Gastroesophageal sphincter (tissue), 3 donors: ENCODE measurements around the gene TMIGD1.

ENCODE experiments used
- CTCF ChIP-seq, 4 experiments: fragments of 200-600 bp in 2 of 4; fragments of 450-650 bp in 2 of 4; sonication (generic) in 1 of 4; IDR thresholded peaks; one replicate each; pipeline ENCODE4 v1.5.1; 2017 to 2019; ENCODE audit warnings: antibody characterized with exemption in 4 of 4, mild to moderate bottlenecking in 2 of 4, moderate library complexity in 2 of 4
- POLR2A ChIP-seq, 2 donors: fragments of 450-650 bp; IDR thresholded peaks; one replicate each; pipeline ENCODE4 v1.6.1; 2017; ENCODE audit warnings: antibody characterized with exemption in 2 of 2, mild to moderate bottlenecking in 2 of 2, moderate library complexity in 1 of 2
- POLR2AphosphoS5 ChIP-seq: sonication (generic); formaldehyde crosslinking; IDR thresholded peaks from one replicate; pipeline ENCODE4 v1.6.1; 2017; ENCODE audit warnings: antibody characterized with exemption

DNA sequence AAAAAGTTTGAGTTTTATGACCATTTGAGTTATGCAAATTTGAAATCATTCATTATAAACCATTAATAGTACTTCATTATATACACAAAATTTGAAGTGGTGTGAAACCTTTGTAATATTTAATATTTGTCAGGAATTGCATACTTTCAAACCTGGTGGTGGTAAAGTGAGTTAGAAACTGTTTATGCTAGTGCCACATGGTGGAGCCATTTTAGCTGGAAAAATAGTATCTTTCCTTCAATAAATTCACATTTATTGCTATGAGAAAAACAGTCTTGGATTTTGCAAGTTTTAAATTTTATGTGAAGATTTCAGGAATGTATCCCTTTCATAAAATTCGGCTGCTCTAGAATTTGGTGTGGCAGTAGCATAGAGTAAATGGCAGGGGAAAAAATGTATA, 34.9 kb downstream of the TMIGD1 start:
- TF ChIP-seq CTCF (IDR thresholded peaks at IDR 0.05): no peak
- no peak for TF ChIP-seq POLR2A (IDR thresholded peaks at IDR 0.05)
- no peak for TF ChIP-seq POLR2AphosphoS5
